Measurements from ENCODE around the gene IL1RAP.

DNA sequence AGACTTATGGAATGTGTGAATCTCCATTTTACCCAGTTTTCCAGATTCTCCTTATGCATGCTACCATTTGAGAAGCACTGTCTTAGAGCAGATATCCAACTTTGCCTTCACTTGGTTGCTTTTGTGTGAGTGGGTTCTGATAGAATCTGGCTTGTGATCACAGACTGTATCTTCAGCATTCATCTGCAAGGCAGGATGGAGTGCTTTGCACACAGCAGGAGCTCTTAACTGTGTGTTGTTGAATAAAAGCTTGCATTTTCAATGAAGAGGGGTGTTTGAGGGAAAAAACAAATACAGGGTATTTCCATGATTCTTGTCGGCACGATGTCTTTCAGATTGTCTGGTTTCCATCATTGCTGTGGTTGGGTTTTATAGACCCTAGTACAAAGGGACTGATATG lies 24.4 kb downstream of the IL1RAP start:
- TF ChIP-seq CTCF (IDR thresholded peaks at IDR 0.05) (no peak), POLR2AphosphoS5 (IDR thresholded peaks at IDR 0.05) (no peak)
